Fibroblast of mammary gland (primary cell): ENCODE results near the gene CD9.
"Not testable (repeated sequence)": the region's sequence is repeated elsewhere in the genome, so short reads cannot be mapped to it uniquely, and the experiment has no call there.

Source experiments
- DNase-seq: peaks from one replicate; pipeline ENCODE4 v3.0.0-alpha.2; 2010; ENCODE audit warnings: low read depth
- H3K4me3 ChIP-seq: 2 replicates; pipeline ENCODE4 v1.5.1; 2011; ENCODE audit warnings: low read depth, mild to moderate bottlenecking, low read length, moderate library complexity; ENCODE audit not compliant: control insufficient read depth
- CTCF ChIP-seq: conservative IDR thresholded peaks from 2 replicates; pipeline ENCODE4 v1.5.1; 2011; ENCODE audit warnings: low read depth, low read length, inconsistent platforms; ENCODE audit not compliant: control insufficient read depth, insufficient read depth

The CD9 gene

DNA sequence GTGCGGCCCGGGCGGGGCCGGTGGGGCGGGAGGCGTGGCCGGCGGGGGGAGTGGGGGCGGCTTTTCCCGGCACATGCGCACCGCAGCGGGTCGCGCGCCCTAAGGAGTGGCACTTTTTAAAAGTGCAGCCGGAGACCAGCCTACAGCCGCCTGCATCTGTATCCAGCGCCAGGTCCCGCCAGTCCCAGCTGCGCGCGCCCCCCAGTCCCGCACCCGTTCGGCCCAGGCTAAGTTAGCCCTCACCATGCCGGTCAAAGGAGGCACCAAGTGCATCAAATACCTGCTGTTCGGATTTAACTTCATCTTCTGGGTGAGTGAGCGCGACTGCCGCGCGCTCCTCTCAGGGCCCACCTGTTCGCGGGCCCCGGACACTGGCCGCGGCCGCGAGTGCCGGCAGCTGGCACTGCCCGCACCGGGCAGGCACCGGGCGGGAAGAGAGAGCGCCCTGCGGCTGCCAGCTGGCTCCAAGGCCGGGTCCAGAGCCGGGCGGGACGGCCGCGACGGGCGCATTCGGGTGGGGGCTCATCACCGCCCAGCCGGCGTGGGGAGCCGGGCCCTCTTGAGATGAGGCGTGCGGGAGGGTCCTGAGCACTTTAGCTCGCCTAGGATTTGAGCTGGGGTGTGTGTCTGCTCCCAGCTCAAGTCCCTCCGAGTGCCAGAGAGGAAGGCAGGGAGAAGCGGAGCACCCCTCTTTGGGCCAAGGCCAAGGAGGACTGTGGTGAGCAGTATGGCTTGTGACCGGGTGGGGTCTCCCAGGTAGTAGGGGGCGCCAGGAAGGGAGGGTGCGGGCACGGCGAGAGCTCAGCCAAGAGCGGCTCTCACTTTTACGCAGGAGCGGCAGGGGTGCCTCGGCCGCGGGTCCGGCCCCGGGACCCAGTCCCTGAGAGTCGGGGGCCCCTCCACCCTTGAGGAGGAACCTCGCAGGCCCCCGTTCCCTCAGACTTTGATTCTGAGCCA, at the start of gene CD9:
CD9 (plus strand) TSS at position 145 of the 957 bp plus-strand sequence; CDS start at position 245, 100 bp downstream.
- no peak for DNase-seq

GRCh38 chr12:6154730-6155459, 45.3 kb upstream of the CD9 start:
- DNase-seq, result no peak
- no peak for TF ChIP-seq CTCF
- H3K4me3 ChIP-seq, result no peak overlapping the region

More for the DNA sequence above, at the start of gene CD9:
- peak within 1 kb of the TSS; percentile 62 for H3K4me3 ChIP-seq
- no peak for TF ChIP-seq CTCF

DNA sequence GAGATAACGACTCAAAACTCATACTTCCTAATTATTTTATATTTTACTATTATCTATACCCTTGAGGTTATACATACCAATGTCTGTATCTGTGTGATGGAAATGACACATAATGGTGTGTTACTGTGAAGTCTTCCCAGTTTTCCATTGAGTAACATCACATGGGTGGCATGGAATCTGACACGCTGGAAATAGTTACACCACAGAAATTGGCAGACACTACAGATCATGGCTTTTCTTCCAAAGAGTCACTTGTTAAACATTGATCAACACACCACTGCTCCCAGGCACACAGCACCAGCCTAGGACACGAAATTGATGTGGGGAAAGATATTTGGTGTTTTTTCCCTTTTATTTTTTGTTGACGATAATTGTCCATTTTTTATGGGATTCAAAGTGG, 42.7 kb upstream of the CD9 start:
- H3K4me3 ChIP-seq, result no peak overlapping the region
- no peak for DNase-seq
- TF ChIP-seq CTCF, result no peak

DNA sequence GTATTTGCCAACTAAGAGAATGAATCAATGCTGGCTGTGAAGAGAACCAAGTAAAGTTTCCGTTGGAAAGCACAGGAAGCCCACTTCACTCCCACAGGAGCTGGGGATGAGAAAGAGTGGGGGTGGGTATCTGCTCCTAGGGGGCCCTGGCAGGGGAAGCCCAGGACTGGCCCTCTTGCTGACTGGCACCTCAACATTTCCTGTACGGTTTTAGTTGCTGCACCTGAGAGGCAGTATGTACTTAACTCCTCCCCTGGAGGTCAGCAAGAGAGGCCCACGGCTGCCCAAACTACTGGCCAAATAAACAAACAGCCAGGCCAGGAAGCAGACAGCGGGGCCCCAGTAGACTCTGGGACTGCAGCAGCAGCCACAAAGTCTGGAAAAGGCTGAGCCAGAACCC, 41.9 kb upstream of the CD9 start:
- no peak for DNase-seq
- no peak for TF ChIP-seq CTCF
- no peak overlapping the region for H3K4me3 ChIP-seq

DNA sequence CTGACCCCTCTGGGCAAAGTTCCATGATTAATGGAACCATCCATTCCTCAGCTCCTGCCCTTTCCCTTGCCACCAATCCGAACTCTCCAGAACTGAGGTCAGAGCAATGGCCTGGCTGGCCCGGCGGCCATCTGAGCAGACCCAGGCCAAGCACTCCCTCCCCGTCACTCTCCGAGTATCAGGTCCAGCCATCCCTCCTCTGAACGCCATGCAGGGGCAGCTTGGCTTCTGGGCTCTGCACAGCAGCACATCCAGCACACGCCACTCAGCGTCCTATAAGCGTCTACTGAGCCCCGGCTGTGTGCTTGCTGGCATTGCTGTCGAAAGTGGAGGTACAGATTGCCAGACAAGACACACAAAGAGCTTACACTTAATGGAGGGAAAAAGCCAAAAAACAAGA, 41.5 kb upstream of the CD9 start:
- H3K4me3 ChIP-seq, result no peak overlapping the region
- DNase-seq, result no peak
- TF ChIP-seq CTCF, result no peak

- H3K4me3 ChIP-seq, DNase-seq: not testable (repeated sequence)
Measured at GRCh38 chr12:6159166-6160011, 40.8 kb upstream of the CD9 start.

- not testable (repeated sequence) for DNase-seq, H3K4me3 ChIP-seq
Measured at GRCh38 chr12:6160049-6160649, 40.1 kb upstream of the CD9 start.
